Hepatocyte (in vitro differentiated cells): ENCODE measurements around the gene BBS9.

Source experiments
- CTCF ChIP-seq: fragments of 200-600 bp; sonication (generic); IDR thresholded peaks from 2 replicates; pipeline ENCODE4 v1.5.1; 2016; ENCODE audit warnings: antibody characterized with exemption, mild to moderate bottlenecking; ENCODE audit not compliant: poor library complexity
- EZH2 ChIP-seq: fragments of 200-600 bp; sonication (generic); IDR thresholded peaks from 2 replicates; pipeline ENCODE4 v1.6.1; 2016; ENCODE audit warnings: antibody characterized with exemption, mild to moderate bottlenecking, borderline replicate concordance
- EZH2phosphoT487 ChIP-seq: fragments of 200-600 bp; sonication (generic); IDR thresholded peaks from one replicate; pipeline ENCODE4 v1.6.1; 2018; ENCODE audit warnings: antibody characterized with exemption, mild to moderate bottlenecking, low read depth, moderate library complexity; ENCODE audit not compliant: unreplicated experiment, severe bottlenecking

- no peak for TF ChIP-seq CTCF
- TF ChIP-seq EZH2: no peak
- TF ChIP-seq EZH2phosphoT487: no peak
Measured at GRCh38 chr7:33643530-33643929, 514.2 kb downstream of the BBS9 start.
